ENCODE data around the gene SHANK2. TPM values are rescaled to one million over a fixed set of nuclear protein-coding genes. Genes with fewer than 3 reads are reported as not detected.

Gene SHANK2
- total and polyA plus RNA-seq, 2 of the 4 experiments (the other 2 are of a cell fraction): 1.6 to 2.2 TPM

- no peak overlapping the region for H2BK5ac ChIP-seq (ENCODE audit: low read depth, low read length, poor library complexity, severe bottlenecking)
- no peak for DNase-seq
- H3K36me3 ChIP-seq (ENCODE audit: control insufficient read depth, insufficient read depth, low read length): peaks cover 5% of the 10 kb centered on the region; the same call in 1 of the 2 replicates
- peaks cover 13% of the 10 kb centered on the region for H3K4me1 ChIP-seq (ENCODE audit: control insufficient read depth, insufficient read depth, low read length)
- H3K79me1 ChIP-seq (ENCODE audit: low read depth in 1 of 2, low read length in 2 of 2): no peaks in the 10 kb centered on the region; a peak in 2 of 4 replicates
- H3K4me2 ChIP-seq (ENCODE audit: low read depth, low read length): no peak overlapping the region
- no peak for ATAC-seq (ENCODE audit: low read depth)
- no peaks in the 10 kb centered on the region; the same call in 1 of the 2 replicates for H4K20me1 ChIP-seq (ENCODE audit: insufficient read depth, low read length)
- H4K5ac ChIP-seq (ENCODE audit: low read depth, low read length): no peak overlapping the region
- dilution Hi-C loops (cut with HindIII; ENCODE audit: low sequenced_read_pairs, unreplicated experiment) (no loop called here), intact Hi-C loops (cut with micrococcal nuclease) (no loop called here), in situ Hi-C loops (cut with MboI; ENCODE audit: low sequenced_read_pairs) (no loop called here)
- no peak overlapping the region for H2AK9ac ChIP-seq (replicated peaks; ENCODE audit: low read depth, low read length, poor library complexity)
- H3K27ac ChIP-seq (ENCODE audit: insufficient read depth, low read length): no peak overlapping the region
- no peak overlapping the region for H3K23ac ChIP-seq (ENCODE audit: low read depth, low read length)
- no peaks in the 10 kb centered on the region for H3K27me3 ChIP-seq (ENCODE audit: control insufficient read depth, insufficient read depth, low read length)
- H3K14ac ChIP-seq (replicated peaks; ENCODE audit: low read depth, low read length): no peak overlapping the region
- no peaks in the 10 kb centered on the region for H3K9me3 ChIP-seq (ENCODE audit: control insufficient read depth, insufficient read depth, low read length)
- POLR2A ChIA-PET (ENCODE audit: unreplicated experiment): no interaction called here
- H3K9ac ChIP-seq (ENCODE audit: low read depth, low read length): no peak overlapping the region
- H2BK20ac ChIP-seq (ENCODE audit: low read depth, low read length): no peak overlapping the region
- H2BK120ac ChIP-seq (ENCODE audit: low read depth, low read length): no peak overlapping the region
- no peaks in the 10 kb centered on the region for H3K9me1 ChIP-seq (ENCODE audit: insufficient read depth, low read length)
- H2AFZ ChIP-seq (replicated peaks; ENCODE audit: low read length, poor library complexity): no peak overlapping the region
- CTCF ChIA-PET: no interaction called here
- no peak overlapping the region for H3K56ac ChIP-seq (ENCODE audit: extremely low read depth, insufficient read depth, low read length)
- no CpG with 5 or more reads among the region's 5 CpGs for WGBS, 2 experiments (ENCODE audit: extremely low coverage in 2 of 2, insufficient read length in 1 of 2)
- BruUV-seq (replicated peaks): no TSS peak
- TF ChIP-seq RAD21 (IDR thresholded peaks at IDR 0.05; ENCODE audit: low read length) (no peak), MAZ (IDR thresholded peaks at IDR 0.05; ENCODE audit: borderline replicate concordance, low read depth, low read length) (no peak), CHD1 (IDR thresholded peaks at IDR 0.05; ENCODE audit: low read depth, low read length) (no peak), SMC3 (IDR thresholded peaks at IDR 0.05; ENCODE audit: low read depth, low read length) (no peak), NFE2L2 (IDR thresholded peaks at IDR 0.05; ENCODE audit: low read depth, low read length) (no peak), RCOR1 (IDR thresholded peaks at IDR 0.05; ENCODE audit: insufficient replicate concordance, low read length) (no peak), MXI1 (IDR thresholded peaks at IDR 0.05; ENCODE audit: borderline replicate concordance, low read depth, low read length) (no peak), USF2 (IDR thresholded peaks at IDR 0.05; ENCODE audit: low read depth, low read length) (no peak), BHLHE40 (IDR thresholded peaks at IDR 0.05; ENCODE audit: low read depth, low read length) (no peak), MAFK (IDR thresholded peaks at IDR 0.05; ENCODE audit: low read depth, low read length) (no peak), ELK1 (IDR thresholded peaks at IDR 0.05; ENCODE audit: borderline replicate concordance, low read depth, low read length) (no peak)
- TF ChIP-seq, protein P1, sequence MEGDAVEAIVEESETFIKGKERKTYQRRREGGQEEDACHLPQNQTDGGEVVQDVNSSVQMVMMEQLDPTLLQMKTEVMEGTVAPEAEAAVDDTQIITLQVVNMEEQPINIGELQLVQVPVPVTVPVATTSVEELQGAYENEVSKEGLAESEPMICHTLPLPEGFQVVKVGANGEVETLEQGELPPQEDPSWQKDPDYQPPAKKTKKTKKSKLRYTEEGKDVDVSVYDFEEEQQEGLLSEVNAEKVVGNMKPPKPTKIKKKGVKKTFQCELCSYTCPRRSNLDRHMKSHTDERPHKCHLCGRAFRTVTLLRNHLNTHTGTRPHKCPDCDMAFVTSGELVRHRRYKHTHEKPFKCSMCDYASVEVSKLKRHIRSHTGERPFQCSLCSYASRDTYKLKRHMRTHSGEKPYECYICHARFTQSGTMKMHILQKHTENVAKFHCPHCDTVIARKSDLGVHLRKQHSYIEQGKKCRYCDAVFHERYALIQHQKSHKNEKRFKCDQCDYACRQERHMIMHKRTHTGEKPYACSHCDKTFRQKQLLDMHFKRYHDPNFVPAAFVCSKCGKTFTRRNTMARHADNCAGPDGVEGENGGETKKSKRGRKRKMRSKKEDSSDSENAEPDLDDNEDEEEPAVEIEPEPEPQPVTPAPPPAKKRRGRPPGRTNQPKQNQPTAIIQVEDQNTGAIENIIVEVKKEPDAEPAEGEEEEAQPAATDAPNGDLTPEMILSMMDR (conservative IDR thresholded peaks at IDR 0.05; ENCODE audit: low read depth, low read length): no peak
- no peak overlapping the region for H4K8ac ChIP-seq (ENCODE audit: low read depth in 2 of 2, low read length in 2 of 2)
- no peak overlapping the region for H3K4me3 ChIP-seq (ENCODE audit: insufficient read depth, low read depth, low read length)
- H2AK5ac ChIP-seq (ENCODE audit: low read depth, low read length): no peak overlapping the region
- H2BK15ac ChIP-seq (ENCODE audit: low read depth, low read length): no peak overlapping the region
- no peak overlapping the region for H3K18ac ChIP-seq (ENCODE audit: low read depth, low read length)
- no peak overlapping the region for H3K4ac ChIP-seq (ENCODE audit: low read depth, low read length)
- no peak overlapping the region for H4K91ac ChIP-seq (ENCODE audit: insufficient read depth, low read depth, low read length)
Measured at GRCh38 chr11:71202598-71202944, 49.8 kb downstream of the SHANK2 start.
